Effector memory CD4-positive, alpha-beta T cell (primary cell): ENCODE measurements around the gene EPHB1.

Source experiments
- DNase-seq, 3 donors: peaks; one replicate each; pipeline ENCODE4 v3.0.0-alpha.2; 2020
- H3K27ac ChIP-seq: 2 replicates; pipeline ENCODE4 v1.7.0; 2013; ENCODE audit warnings: mild to moderate bottlenecking, low read length, moderate library complexity; ENCODE audit not compliant: insufficient read depth, poor library complexity, severe bottlenecking
- H3K27me3 ChIP-seq: replicated peaks from 2 replicates; pipeline ENCODE4 v1.7.0; 2013; ENCODE audit warnings: mild to moderate bottlenecking, low read length; ENCODE audit not compliant: insufficient read depth, control insufficient read depth, poor library complexity, severe bottlenecking
- H3K36me3 ChIP-seq: 2 replicates; pipeline ENCODE4 v1.7.0; 2013; ENCODE audit warnings: mild to moderate bottlenecking, low read length, moderate library complexity; ENCODE audit not compliant: control insufficient read depth, insufficient read depth
- H3K4me1 ChIP-seq: 2 replicates; pipeline ENCODE4 v1.7.0; 2013; ENCODE audit warnings: low read length, mild to moderate bottlenecking; ENCODE audit not compliant: control insufficient read depth, insufficient read depth, poor library complexity, severe bottlenecking
- H3K4me3 ChIP-seq: 2 replicates; pipeline ENCODE4 v1.7.0; 2013; ENCODE audit warnings: low read length, low read depth, mild to moderate bottlenecking; ENCODE audit not compliant: insufficient read depth, poor library complexity, severe bottlenecking
- H3K9me3 ChIP-seq: 2 replicates; pipeline ENCODE4 v1.7.0; 2013; ENCODE audit warnings: mild to moderate bottlenecking, low read length, moderate library complexity; ENCODE audit not compliant: control insufficient read depth

EPHB1 gene

GRCh38 chr3:134949150-134949549 is 154.1 kb downstream of the EPHB1 start:
- no peak for DNase-seq
- Histone ChIP-seq H3K4me1 (no peaks in the 10 kb centered on the region), H3K27me3 (no peaks in the 10 kb centered on the region), H3K36me3 (no peaks in the 10 kb centered on the region), H3K27ac (no peak overlapping the region), H3K9me3 (no peaks in the 10 kb centered on the region), H3K4me3 (no peak overlapping the region)

DNA sequence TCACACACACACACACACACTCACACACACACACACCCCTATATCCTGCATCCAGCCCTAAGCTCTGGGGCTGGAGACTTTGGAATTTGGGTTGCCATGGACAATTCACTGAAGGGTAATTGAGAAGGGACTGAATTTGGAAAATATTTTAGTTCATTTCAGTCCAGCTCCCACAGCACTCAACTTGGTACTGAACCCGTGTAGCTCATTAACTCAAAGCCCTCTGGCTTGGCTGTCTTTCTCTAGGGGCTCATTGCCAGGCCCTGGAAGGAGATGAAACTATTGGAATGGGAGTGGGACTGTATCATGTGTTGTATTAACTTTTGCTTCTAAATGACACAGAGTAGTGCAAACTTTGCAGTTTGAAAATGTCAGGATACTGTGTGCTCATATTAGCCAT is 157.3 kb downstream of the EPHB1 start:
- H3K9me3 ChIP-seq, result no peaks in the 10 kb centered on the region
- no peak for DNase-seq
- no peak overlapping the region for H3K27ac ChIP-seq
- no peaks in the 10 kb centered on the region for H3K27me3 ChIP-seq
- no peak overlapping the region for H3K4me3 ChIP-seq
- H3K4me1 ChIP-seq, result no peaks in the 10 kb centered on the region
- H3K36me3 ChIP-seq, result no peaks in the 10 kb centered on the region

DNA sequence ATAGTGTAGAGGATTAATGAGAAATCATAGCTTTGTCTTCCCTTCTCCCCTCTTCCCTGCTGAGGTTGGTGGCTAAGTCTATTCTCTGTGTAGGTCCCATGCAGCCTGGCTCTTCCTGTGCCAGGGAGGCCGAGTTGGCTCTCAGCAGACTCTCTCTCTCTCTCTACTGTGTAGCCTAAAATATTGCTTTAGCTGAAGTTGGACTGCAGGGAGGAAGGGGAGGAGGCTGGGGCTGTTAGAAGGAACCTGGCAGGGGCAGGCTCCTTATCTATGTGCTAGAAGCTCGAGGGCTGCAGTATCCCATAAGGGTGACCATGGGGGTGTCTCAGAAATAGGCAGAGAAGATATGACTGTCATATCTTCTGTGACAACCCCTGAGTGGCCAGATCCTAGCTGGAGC is 160.8 kb downstream of the EPHB1 start:
- Histone ChIP-seq H3K9me3 (no peaks in the 10 kb centered on the region), H3K27ac (no peak overlapping the region), H3K4me3 (no peak overlapping the region), H3K36me3 (no peaks in the 10 kb centered on the region), H3K4me1 (no peaks in the 10 kb centered on the region), H3K27me3 (no peaks in the 10 kb centered on the region)
- DNase-seq, result no peak

- Histone ChIP-seq H3K4me1 (no peaks in the 10 kb centered on the region), H3K36me3 (no peaks in the 10 kb centered on the region)
- DNase-seq, result no peak
These were observed 161.3 kb downstream of the EPHB1 start for GRCh38 chr3:134956395-134956794.

DNA sequence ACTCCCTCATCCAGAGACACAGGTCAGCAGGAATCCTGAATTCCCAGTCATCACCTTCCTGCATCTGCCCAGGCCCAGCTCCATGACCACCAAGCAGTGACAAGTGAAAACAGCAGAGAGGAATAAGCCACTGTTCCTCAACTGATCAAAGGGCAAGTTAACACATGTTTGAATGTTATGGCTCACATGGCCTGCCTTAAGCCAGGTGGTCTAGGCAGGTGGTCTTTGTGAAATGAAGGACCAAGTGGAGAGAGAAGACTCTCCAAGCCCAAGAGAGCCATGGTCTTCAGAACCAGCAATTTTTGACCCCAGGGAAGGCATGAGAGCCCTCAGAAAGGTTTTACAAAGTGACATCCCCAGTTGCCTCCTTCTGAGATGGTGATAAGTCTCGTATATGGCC is 161.8 kb downstream of the EPHB1 start:
- no peak for DNase-seq

More at GRCh38 chr3:134956395-134956794, 161.3 kb downstream of the EPHB1 start:
- no peaks in the 10 kb centered on the region for H3K27me3 ChIP-seq
- no peaks in the 10 kb centered on the region for H3K9me3 ChIP-seq
- H3K27ac ChIP-seq, result no peak overlapping the region
- no peak overlapping the region for H3K4me3 ChIP-seq

DNA sequence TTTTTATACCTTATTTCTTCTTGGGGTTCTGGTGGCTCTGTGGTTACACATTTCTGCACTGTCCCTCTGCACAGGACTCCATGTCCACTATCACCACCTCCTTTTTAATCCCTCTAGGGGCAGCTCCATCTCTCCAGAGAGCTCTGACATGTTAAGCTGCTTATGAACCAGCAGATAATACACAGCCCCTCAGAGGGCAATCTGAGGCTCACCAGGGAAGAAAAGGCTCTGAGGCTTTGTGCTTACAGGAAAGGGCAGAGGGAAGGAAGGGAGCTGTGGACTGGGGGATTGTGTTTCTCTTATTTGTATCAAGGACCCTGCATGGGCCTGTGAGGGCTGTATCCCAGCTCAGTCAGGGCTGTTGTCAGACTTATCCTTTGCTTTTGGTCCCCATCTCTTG is 164.5 kb downstream of the EPHB1 start:
- Histone ChIP-seq H3K27me3 (no peaks in the 10 kb centered on the region), H3K27ac (no peak overlapping the region), H3K4me3 (no peak overlapping the region), H3K4me1 (no peaks in the 10 kb centered on the region), H3K36me3 (no peaks in the 10 kb centered on the region), H3K9me3 (no peaks in the 10 kb centered on the region)
- no peak for DNase-seq

More for the DNA sequence above, 161.8 kb downstream of the EPHB1 start:
- no peaks in the 10 kb centered on the region for H3K9me3 ChIP-seq
- no peaks in the 10 kb centered on the region for H3K27me3 ChIP-seq
- H3K27ac ChIP-seq, result no peak overlapping the region
- H3K4me1 ChIP-seq, result no peaks in the 10 kb centered on the region
- H3K36me3 ChIP-seq, result no peaks in the 10 kb centered on the region
- H3K4me3 ChIP-seq, result no peak overlapping the region

DNA sequence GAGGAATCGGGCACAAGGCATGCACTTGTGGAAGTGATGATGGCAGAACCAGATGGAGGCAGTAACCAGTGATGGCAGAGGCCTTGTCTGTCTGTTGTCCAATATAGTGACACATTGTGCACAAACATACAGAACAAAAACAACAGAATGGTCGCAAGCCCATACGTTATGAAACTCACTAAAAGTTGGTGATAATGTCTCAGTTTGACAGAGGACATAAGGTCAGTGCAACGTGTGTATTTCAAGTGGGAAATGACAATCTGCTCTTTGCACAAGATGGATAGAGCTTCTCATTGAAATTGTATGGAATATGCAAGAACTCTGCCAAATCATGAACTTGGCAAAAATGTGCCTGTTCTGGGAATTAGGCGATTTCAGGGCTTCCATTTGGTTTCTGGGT is 169.2 kb downstream of the EPHB1 start:
- Histone ChIP-seq H3K4me1 (no peaks in the 10 kb centered on the region), H3K36me3 (no peaks in the 10 kb centered on the region), H3K9me3 (no peaks in the 10 kb centered on the region), H3K27ac (no peak overlapping the region), H3K4me3 (no peak overlapping the region), H3K27me3 (no peaks in the 10 kb centered on the region)
- no peak for DNase-seq

DNA sequence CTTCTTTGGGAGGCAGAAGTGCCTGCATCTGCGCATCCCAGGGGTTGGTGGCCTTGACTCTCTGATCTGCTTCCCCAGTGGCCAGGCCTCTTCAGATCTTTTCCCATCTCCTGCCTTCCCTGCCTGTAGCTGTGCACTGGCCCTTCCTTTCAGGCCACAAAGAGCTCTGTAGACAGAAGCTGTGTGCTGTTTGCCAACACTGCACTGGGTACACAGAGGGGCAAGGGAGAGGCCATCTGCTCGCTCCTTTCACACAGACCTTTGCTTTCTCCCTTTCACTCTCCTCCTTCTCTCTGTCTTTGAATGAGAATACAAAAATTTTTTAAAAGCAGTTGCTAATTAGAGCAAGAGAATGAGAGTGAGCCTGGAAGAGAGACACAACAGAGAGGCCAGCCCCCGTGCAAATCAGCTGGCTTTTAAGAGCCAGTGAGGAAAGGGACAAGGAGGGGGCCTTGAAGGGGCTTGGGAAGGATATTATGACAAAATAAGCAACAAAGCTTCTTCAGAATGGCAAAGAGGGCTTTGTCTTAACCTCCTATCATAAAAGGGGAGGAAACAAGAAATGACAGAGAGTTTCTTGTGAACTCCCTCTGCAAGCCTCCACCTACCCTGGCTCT is 170.9 kb downstream of the EPHB1 start:
- H3K27me3 ChIP-seq, result no peaks in the 10 kb centered on the region
- H3K27ac ChIP-seq, result no peak overlapping the region
- no peaks in the 10 kb centered on the region for H3K4me1 ChIP-seq
- H3K9me3 ChIP-seq, result no peaks in the 10 kb centered on the region
- no peak for DNase-seq
- no peaks in the 10 kb centered on the region for H3K36me3 ChIP-seq
- H3K4me3 ChIP-seq, result no peak overlapping the region

- Histone ChIP-seq H3K9me3 (no peaks in the 10 kb centered on the region), H3K36me3 (no peaks in the 10 kb centered on the region), H3K27ac (no peak overlapping the region), H3K4me1 (no peaks in the 10 kb centered on the region), H3K4me3 (no peak overlapping the region), H3K27me3 (no peaks in the 10 kb centered on the region)
- DNase-seq, result no peak
These were observed 175.8 kb downstream of the EPHB1 start for GRCh38 chr3:134970895-134971294.

GRCh38 chr3:134971306-134971705 is 176.2 kb downstream of the EPHB1 start:
- Histone ChIP-seq H3K9me3 (no peaks in the 10 kb centered on the region), H3K36me3 (no peaks in the 10 kb centered on the region), H3K4me1 (no peaks in the 10 kb centered on the region), H3K27me3 (no peaks in the 10 kb centered on the region), H3K4me3 (no peak overlapping the region), H3K27ac (no peak overlapping the region)
- no peak for DNase-seq
